AG09309 (cell line): ENCODE measurements around the gene DIS3L2.

Experiments used
- DNase-seq: peaks from one replicate; pipeline ENCODE4 v3.0.0-alpha.2; 2010; ENCODE audit warnings: low read depth
- H3K4me3 ChIP-seq: 2 replicates; pipeline ENCODE4 v1.5.1; 2011; ENCODE audit warnings: mild to moderate bottlenecking, low read depth, low read length, moderate library complexity; ENCODE audit not compliant: control insufficient read depth
- TF ChIP-seq, protein P1 (sequence below): IDR thresholded peaks from 2 replicates; pipeline ENCODE4 v1.5.1; 2011; ENCODE audit warnings: mild to moderate bottlenecking, low read depth, low read length, inconsistent platforms; ENCODE audit not compliant: insufficient read depth, control insufficient read depth; ENCODE audit errors: missing control alignments

The DIS3L2 gene

DNA sequence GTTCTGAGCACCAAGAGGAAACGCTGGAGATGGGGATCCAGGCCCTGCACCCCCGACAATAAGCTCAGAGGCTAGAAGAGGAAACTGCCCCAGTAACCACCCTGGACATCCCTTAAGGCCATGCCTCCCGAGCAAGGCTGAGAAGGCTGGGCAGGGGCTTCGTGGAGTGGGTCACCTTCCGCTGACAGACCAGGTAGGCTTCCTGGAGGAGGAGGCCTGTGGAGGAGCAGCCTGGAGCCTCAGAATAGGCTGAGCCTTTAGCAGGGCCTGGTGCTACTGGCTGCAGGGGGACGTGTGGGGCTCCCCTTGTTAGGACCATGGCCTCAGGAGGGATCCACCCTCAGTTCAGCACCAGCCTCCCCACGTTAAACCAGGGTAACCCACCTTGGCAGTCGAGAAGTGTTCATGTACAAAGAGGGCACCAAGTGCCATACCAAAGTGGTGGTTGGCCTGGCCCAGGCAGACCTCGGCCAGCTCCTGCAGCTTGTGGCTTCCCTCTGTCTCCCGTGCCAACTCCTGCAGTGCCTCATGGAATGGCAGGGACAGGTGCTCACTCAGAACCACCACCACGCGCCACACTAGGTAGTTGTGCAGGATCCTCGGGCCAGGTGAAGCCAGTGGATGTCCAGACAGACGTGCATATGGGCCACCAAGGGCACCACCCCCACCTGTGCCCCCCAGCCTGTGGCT is 388.6 kb downstream of the DIS3L2 start:
- no peak for DNase-seq

DNA sequence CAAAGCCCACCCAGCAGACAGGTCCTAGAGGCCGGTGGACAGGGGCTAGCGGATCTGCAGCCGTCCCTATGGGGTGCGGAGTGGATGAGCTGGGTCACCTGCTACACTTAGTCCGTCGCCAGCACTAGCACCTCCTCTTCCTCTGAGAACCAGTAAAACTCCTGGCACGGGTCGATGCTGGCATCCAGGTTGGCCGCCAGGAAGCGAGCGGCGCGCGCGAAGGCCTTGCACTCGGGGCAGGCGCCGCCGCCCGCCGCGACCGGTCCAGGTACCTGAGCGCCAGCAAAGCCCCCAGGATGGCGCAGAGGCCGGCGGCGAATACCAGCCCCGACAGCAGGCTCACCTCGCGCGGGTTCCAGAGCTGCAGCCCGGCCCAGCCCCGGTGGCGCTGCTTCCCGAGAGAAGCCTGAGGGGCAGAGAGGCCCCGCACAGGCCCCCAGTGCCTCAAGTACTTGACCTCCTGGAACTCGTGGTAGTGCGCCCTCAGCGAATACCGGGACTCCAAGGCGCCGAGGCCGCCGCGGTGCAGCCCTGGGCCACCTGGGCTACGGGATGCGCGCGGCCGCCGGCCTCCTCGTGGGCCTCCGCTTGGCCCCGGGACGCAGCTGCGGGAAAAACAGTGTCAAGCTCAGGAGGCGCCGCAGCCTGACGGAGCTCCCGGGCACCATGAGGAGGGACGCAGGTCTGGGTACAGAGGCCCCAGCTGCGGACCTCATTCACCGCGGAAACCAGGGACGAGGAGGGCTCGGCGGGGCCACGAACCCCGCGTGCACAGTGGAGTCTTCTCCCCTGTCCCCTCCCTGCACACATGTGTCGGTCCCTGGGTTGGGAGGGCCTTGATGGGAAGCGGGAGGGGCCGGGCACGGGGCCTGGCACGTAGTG is 389.5 kb downstream of the DIS3L2 start:
- no peak for DNase-seq
- TF ChIP-seq, protein P1, sequence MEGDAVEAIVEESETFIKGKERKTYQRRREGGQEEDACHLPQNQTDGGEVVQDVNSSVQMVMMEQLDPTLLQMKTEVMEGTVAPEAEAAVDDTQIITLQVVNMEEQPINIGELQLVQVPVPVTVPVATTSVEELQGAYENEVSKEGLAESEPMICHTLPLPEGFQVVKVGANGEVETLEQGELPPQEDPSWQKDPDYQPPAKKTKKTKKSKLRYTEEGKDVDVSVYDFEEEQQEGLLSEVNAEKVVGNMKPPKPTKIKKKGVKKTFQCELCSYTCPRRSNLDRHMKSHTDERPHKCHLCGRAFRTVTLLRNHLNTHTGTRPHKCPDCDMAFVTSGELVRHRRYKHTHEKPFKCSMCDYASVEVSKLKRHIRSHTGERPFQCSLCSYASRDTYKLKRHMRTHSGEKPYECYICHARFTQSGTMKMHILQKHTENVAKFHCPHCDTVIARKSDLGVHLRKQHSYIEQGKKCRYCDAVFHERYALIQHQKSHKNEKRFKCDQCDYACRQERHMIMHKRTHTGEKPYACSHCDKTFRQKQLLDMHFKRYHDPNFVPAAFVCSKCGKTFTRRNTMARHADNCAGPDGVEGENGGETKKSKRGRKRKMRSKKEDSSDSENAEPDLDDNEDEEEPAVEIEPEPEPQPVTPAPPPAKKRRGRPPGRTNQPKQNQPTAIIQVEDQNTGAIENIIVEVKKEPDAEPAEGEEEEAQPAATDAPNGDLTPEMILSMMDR, result no peak
- H3K4me3 ChIP-seq, result no peak overlapping the region

More for the DNA sequence above, 388.6 kb downstream of the DIS3L2 start:
- TF ChIP-seq, protein P1, result no peak
- H3K4me3 ChIP-seq, result no peak overlapping the region

DNA sequence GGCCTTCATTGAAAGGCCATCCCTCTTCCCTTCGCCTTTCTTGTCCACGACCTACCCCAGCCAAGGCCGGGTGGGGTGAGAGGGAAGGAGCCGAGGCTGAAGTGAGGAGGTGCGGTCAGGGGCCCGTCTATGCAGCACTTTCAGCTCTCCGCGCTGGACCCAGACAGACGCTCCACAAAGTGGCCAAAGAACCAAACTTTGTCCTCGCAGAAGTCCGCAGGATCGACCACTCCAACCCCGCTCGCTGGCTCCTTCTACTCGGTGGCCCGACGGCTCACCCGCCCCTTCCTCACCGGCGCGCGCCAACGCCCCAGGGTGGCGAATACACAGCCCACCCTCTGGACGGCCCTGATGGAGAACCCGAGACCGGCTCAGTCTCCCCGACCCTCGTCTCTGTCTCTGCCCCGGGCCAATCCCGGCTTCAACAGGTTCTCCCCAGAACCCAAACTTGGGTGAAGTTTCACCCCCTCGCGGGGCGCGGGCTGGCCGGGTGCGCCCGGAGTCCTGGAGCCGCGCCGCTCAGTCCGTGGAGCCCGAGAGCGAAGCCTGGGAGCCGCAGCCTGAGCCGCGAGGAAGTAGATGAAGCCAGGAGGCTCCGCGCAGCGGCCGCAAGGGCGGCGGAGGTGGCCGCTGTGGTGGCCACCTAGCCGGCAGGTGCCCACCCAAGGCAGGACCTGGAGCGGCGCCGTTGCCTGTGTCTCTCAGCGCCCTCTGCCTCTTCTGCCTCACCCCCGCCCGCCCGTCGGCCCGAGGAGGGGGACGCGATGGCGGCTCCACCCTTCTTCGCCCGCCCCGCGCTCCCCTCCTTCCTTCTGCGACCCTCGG is 390.4 kb downstream of the DIS3L2 start:
- H3K4me3 ChIP-seq, result no peak overlapping the region
- DNase-seq, result no peak
- TF ChIP-seq, protein P1, result no peak

GRCh38 chr2:232352511-232353091 is 391.1 kb downstream of the DIS3L2 start:
- DNase-seq, result no peak
- H3K4me3 ChIP-seq, result no peak overlapping the region
- TF ChIP-seq, protein P1, result no peak

DNA sequence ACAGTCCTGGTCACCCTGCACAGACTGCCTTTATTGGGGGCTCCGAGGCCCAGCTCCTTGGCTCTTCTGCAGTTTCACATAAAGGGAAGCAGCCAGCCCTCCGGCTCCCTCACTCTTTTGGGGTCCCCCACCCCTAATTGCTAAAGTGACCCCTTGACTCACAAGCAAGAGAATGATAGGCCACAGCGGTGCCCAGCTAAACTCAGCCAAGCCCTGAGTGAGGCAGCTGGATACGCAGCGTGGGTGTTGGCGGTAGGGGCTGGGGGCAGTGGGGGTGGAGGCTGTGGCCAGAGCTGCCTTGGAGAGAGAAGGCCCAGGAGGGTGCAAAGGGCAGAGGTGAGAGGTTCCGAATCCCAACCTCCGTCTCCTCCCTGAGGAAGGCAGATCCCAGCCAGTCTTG is 391.6 kb downstream of the DIS3L2 start:
- H3K4me3 ChIP-seq, result no peak overlapping the region
- DNase-seq, result no peak
- TF ChIP-seq, protein P1, result no peak

- TF ChIP-seq, protein P1, result no peak
- no peak for DNase-seq
- H3K4me3 ChIP-seq, result no peak overlapping the region
Observed at GRCh38 chr2:232353660-232354059, 392.1 kb downstream of the DIS3L2 start.
